B cell (primary cell): Measurements from ENCODE around the gene SGCA. TPM values are rescaled to one million over a fixed set of nuclear protein-coding genes. Genes with fewer than 3 reads are reported as not detected.

Experiments
- ATAC-seq: fragments of 200-7000 bp; cut with Tn5 transposase; one replicate; pipeline ENCODE4 v1.10.0; 2021; ENCODE audit warnings: low read depth, mild to moderate bottlenecking, moderate number of reproducible peaks, moderate library complexity
- CTCF ChIA-PET: fragments of 350-600 bp; sonication (Branson Sonifier 250); formaldehyde crosslinking; loops from one replicate; lab custom pipeline; 2021; ENCODE audit warnings: antibody characterized with exemption, inconsistent platforms; lab: Charles Lee
- POLR2A ChIA-PET: fragments of 350-600 bp; sonication (Branson Sonifier 250); formaldehyde crosslinking; loops from one replicate; lab custom pipeline; 2021; ENCODE audit warnings: antibody characterized with exemption; lab: Charles Lee
- DNase-seq: peaks from one replicate; pipeline ENCODE4 v3.0.0; 2013
- H2AFZ ChIP-seq: 2 replicates; pipeline ENCODE4 v1.6.1; 2012; ENCODE audit warnings: mild to moderate bottlenecking, low read depth, low read length; ENCODE audit not compliant: insufficient read depth, poor library complexity, severe bottlenecking
- H3K27ac ChIP-seq, 2 donors: 1 replicate in 1 of 2; 2 replicates in 1 of 2; pipeline ENCODE4 v1.5.1; 2012 to 2013; ENCODE audit warnings: low read length in 2 of 2, mild to moderate bottlenecking in 2 of 2, moderate library complexity in 1 of 2
- H3K27me3 ChIP-seq, 4 experiments: fragments of 200-600 bp in 1 of 4; sonication (generic) in 1 of 4; replicated peaks in 1 of 4; 1 replicate in 2 of 4; 2 replicates in 2 of 4; pipeline versions ENCODE4 v1.6.1 to v1.7.0; 2013 to 2016; ENCODE audit warnings: low read length in 3 of 4, mild to moderate bottlenecking in 2 of 4, mixed read lengths in 1 of 4, moderate library complexity in 1 of 4; ENCODE audit not compliant: insufficient read depth in 4 of 4, control insufficient read depth in 3 of 4; ENCODE audit errors: control extremely low read depth in 1 of 4
- H3K36me3 ChIP-seq, 2 experiments: replicated peaks in 1 of 2; 1 replicate in 1 of 2; 2 replicates in 1 of 2; pipeline versions ENCODE4 v1.6.1 to v1.7.1; 2013; ENCODE audit warnings: low read length in 1 of 2; ENCODE audit not compliant: insufficient read depth in 2 of 2, control insufficient read depth in 1 of 2; ENCODE audit errors: control extremely low read depth in 1 of 2, extremely low read depth in 1 of 2
- H3K4me1 ChIP-seq, 2 donors: fragments of 200-600 bp in 1 of 2; sonication (generic) in 1 of 2; 1 replicate in 1 of 2; 2 replicates in 1 of 2; pipeline versions ENCODE4 v1.5.1 to v1.6.1; 2013 to 2017; ENCODE audit warnings: low read length in 2 of 2; ENCODE audit not compliant: control insufficient read depth in 2 of 2, insufficient read depth in 2 of 2
- H3K4me2 ChIP-seq: replicated peaks from 2 replicates; pipeline ENCODE3; 2012; ENCODE audit warnings: mild to moderate bottlenecking, low read depth, low read length; ENCODE audit not compliant: poor library complexity, severe bottlenecking
- H3K4me3 ChIP-seq, 5 experiments: fragments of 200-600 bp in 1 of 5; sonication (generic) in 1 of 5; 1 replicate in 3 of 5; 2 replicates in 2 of 5; pipeline versions ENCODE4 v1.5.1 to v1.7.0; 2011 to 2016; ENCODE audit warnings: low read length in 4 of 5, mild to moderate bottlenecking in 4 of 5, low read depth in 2 of 5, control low read depth in 1 of 5, moderate library complexity in 1 of 5; ENCODE audit not compliant: insufficient read depth in 1 of 5; ENCODE audit errors: control extremely low read depth in 1 of 5, extremely low read depth in 1 of 5
- H3K79me2 ChIP-seq: fragments of 200-600 bp; sonication (generic); one replicate; pipeline ENCODE4 v1.6.0; 2016; ENCODE audit warnings: low read length; ENCODE audit not compliant: control insufficient read depth, insufficient read depth
- H3K9ac ChIP-seq: fragments of 200-600 bp; sonication (generic); 2 replicates; pipeline ENCODE4 v1.6.1; 2017; ENCODE audit warnings: mild to moderate bottlenecking, low read length, moderate library complexity
- H3K9me3 ChIP-seq, 3 donors: one replicate each; pipeline versions ENCODE4 v1.6.1 to v1.7.1; 2013; ENCODE audit warnings: low read length in 2 of 3; ENCODE audit not compliant: control insufficient read depth in 2 of 3, insufficient read depth in 1 of 3; ENCODE audit errors: control extremely low read depth in 1 of 3
- H4K20me1 ChIP-seq: 2 replicates; pipeline ENCODE4 v1.6.0; 2012; ENCODE audit warnings: mild to moderate bottlenecking, low read length; ENCODE audit not compliant: insufficient read depth, control insufficient read depth, poor library complexity, severe bottlenecking
- H3K27ac Mint-ChIP-seq: one replicate; pipeline ENCODE4 v1.8.0; 2021; ENCODE audit warnings: mixed read lengths
- H3K27me3 Mint-ChIP-seq: one replicate; pipeline ENCODE4 v1.8.0; 2021; ENCODE audit warnings: mixed read lengths
- H3K4me1 Mint-ChIP-seq: one replicate; pipeline ENCODE4 v1.8.0; 2021; ENCODE audit warnings: mixed read lengths
- H3K4me3 Mint-ChIP-seq: one replicate; pipeline ENCODE4 v1.8.0; 2021; ENCODE audit warnings: mixed read lengths
- H3K9me3 Mint-ChIP-seq: one replicate; pipeline ENCODE4 v1.8.0; 2022; ENCODE audit warnings: mixed read lengths; ENCODE audit not compliant: insufficient read depth
- CTCF ChIP-seq: fragments of 200-600 bp; IDR thresholded peaks from one replicate; pipeline ENCODE4 v1.8.0; 2022; ENCODE audit warnings: antibody characterized with exemption, mild to moderate bottlenecking
- EZH2 ChIP-seq: IDR thresholded peaks from 2 replicates; pipeline ENCODE4 v1.6.1; 2012; ENCODE audit warnings: borderline replicate concordance, low read depth, mild to moderate bottlenecking, moderate library complexity, low read length; ENCODE audit not compliant: insufficient read depth, poor library complexity, severe bottlenecking
- WGBS: methylation state at CpG from one replicate; pipeline ENCODE4 v1.1.5; 2013; ENCODE audit warnings: missing lambda C conversion rate; ENCODE audit not compliant: insufficient coverage; 5-methylcytosine and 5-hydroxymethylcytosine counted together
- intact Hi-C: fragments of 100-400 bp; cut with micrococcal nuclease; formaldehyde crosslinking; loops from one replicate; pipeline ENCODE4 v1.10.0; 2022
- polyA plus RNA-seq: library from polyadenylated mRNA; depleted of rRNA; stranded (reverse); fragments of >200 nt; gene quantifications from 2 replicates; pipeline ENCODE4 v1.2.3, GENCODE V29; 2012
- total RNA-seq, 2 donors: library from RNA; stranded (reverse); fragments of 120-200 nt in 1 of 2; gene quantifications; 1 replicate in 1 of 2; 2 replicates in 1 of 2; pipeline versions ENCODE4 v1.2.3 to v1.2.4, GENCODE V29; 2013 to 2022

The SGCA gene
- total and polyA plus RNA-seq, 2 donors (not counting 1 experiment from before 2014, with no cell fraction given), result 4.4 to 4.5 TPM

DNA sequence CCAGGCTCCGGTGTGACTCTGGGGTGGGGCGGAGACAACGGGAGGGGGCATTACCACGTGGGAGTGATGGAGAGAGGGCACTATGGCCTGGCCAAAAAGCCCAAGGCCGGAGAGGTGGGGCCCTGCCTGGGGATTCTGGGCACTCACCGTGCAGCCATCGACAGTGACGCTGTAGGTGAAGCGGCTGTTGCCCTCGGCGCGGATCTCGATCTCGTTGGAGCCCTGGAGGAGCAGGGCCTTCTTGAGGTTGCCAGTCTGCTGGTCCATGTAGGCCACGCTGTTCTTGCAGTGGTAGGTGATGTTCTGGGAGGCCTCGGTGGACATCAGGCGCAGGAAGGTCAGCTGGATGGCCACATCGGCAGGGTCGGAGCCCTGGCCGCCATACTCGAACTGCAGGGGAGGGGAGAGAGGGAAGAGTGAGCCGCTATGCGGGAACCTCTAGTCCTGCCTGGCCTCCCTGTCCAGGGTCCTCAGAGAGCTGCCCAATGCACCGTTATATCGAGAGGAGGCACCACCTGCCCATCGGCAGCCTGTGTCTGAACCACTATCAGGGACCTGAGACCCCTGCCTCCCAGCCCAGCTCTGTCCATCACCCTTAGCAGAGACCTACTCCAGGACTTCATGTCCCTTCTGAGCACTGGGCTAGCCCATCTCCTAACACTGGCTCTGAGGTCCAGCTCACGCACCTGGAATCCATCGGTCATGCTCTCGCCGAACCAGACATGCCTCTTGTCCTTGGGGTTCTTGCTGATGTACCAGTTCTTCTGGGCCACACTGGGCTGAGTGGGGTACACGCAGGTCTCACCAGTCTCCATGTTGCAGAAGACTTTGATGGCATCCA lies 20.0 kb downstream of the SGCA start:
- DNase-seq (no peak), ATAC-seq (no peak)
- no peaks in the 10 kb centered on the region for H3K9me3 Mint-ChIP-seq
- intact Hi-C loops, result no loop called here
- Histone ChIP-seq H3K4me2 (peak overlapping the region; percentile 67), H3K79me2 (no peaks in the 10 kb centered on the region), H3K9me3 (peaks cover 0 to 5% (median 0%) of the 10 kb centered on the region in 3 donors), H3K4me1 (peaks cover 27 to 31% of the 10 kb centered on the region in 2 donors), H4K20me1 (no peaks in the 10 kb centered on the region), H3K27me3 (no peaks in the 10 kb centered on the region), H3K4me3 (no peak overlapping the region), H3K36me3 (no peaks in the 10 kb centered on the region), H2AFZ (no peak overlapping the region), H3K27ac (no peak overlapping the region), H3K9ac (no peak overlapping the region)
- CTCF ChIA-PET, result interaction anchor here (0.6 to 1.3 kb wide), 2 partner anchors 15 to 124 kb away, joined by 3 to 4 read pairs; partner anchors contain the start of gene COL1A1
- no peaks in the 10 kb centered on the region for H3K27me3 Mint-ChIP-seq
- WGBS, result 92% methylated on average over 31 of the region's 31 CpGs
- H3K27ac Mint-ChIP-seq, result no peak overlapping the region
- H3K4me1 Mint-ChIP-seq, result peaks cover 40% of the 10 kb centered on the region
- peak overlapping the region; percentile 56 for H3K4me3 Mint-ChIP-seq
- POLR2A ChIA-PET, result no interaction called here
- TF ChIP-seq EZH2 (no peak), CTCF (no peak)
